Gastroesophageal sphincter (tissue), 3 donors: ENCODE data around the gene MKLN1.

Experiments used
- EP300 ChIP-seq: sonication (generic); formaldehyde crosslinking; IDR thresholded peaks from one replicate; pipeline ENCODE4 v1.6.1; 2017; ENCODE audit warnings: antibody characterized with exemption, mild to moderate bottlenecking
- POLR2A ChIP-seq, 2 donors: fragments of 450-650 bp; IDR thresholded peaks; one replicate each; pipeline ENCODE4 v1.6.1; 2017; ENCODE audit warnings: antibody characterized with exemption in 2 of 2, mild to moderate bottlenecking in 2 of 2, moderate library complexity in 1 of 2
- POLR2AphosphoS5 ChIP-seq: sonication (generic); formaldehyde crosslinking; IDR thresholded peaks from one replicate; pipeline ENCODE4 v1.6.1; 2017; ENCODE audit warnings: antibody characterized with exemption
- TF ChIP-seq, protein P1 (sequence below), 4 experiments: fragments of 200-600 bp in 2 of 4; fragments of 450-650 bp in 2 of 4; sonication (generic) in 1 of 4; IDR thresholded peaks; one replicate each; pipeline ENCODE4 v1.5.1; 2017 to 2019; ENCODE audit warnings: antibody characterized with exemption in 4 of 4, mild to moderate bottlenecking in 2 of 4, moderate library complexity in 2 of 4

DNA sequence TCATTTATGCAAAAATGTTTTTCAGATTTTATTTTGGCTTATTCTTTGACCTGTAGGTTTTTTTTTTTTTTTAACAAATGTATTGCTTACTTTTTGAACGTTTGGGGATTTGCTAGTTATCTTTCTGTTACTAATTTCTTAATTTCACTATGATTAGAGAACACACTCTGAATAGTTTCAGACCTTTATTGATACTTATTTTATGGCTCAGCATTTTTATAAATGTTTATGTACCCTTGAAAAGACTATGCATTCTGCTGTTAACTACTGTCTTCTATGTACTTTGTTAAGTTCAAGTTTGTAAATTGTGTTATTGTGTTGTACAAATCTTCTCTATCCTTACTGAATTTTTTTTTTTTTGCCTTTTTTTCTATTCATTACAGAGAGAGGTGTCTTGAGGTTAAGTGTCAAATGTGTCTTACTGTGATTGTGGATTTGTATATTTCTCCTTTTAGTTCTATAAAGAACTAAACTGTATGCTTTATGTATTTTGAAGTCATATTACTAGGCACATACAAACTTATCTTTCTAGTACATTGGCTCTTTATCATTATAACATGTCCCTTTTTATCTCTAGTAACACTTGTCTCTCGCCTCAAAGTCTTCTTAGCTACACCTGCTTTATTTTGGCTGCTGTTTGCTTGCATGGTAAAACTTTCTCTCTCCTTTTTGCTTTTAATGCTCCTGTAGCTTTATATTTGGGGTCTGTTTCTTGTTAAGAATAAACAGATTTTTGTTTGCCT lies 8.1 kb downstream of the MKLN1 start:
- TF ChIP-seq, protein P1, sequence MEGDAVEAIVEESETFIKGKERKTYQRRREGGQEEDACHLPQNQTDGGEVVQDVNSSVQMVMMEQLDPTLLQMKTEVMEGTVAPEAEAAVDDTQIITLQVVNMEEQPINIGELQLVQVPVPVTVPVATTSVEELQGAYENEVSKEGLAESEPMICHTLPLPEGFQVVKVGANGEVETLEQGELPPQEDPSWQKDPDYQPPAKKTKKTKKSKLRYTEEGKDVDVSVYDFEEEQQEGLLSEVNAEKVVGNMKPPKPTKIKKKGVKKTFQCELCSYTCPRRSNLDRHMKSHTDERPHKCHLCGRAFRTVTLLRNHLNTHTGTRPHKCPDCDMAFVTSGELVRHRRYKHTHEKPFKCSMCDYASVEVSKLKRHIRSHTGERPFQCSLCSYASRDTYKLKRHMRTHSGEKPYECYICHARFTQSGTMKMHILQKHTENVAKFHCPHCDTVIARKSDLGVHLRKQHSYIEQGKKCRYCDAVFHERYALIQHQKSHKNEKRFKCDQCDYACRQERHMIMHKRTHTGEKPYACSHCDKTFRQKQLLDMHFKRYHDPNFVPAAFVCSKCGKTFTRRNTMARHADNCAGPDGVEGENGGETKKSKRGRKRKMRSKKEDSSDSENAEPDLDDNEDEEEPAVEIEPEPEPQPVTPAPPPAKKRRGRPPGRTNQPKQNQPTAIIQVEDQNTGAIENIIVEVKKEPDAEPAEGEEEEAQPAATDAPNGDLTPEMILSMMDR (IDR thresholded peaks at IDR 0.05) = no peak
- no peak for TF ChIP-seq EP300
- no peak for TF ChIP-seq POLR2A (IDR thresholded peaks at IDR 0.05)
- no peak for TF ChIP-seq POLR2AphosphoS5
